HG02763 (cell line): ENCODE results near the gene BTF3.
"Not testable (repeated sequence)": the region's sequence is repeated elsewhere in the genome, so short reads cannot be mapped to it uniquely, and the experiment has no call there.

ENCODE experiments used
- ATAC-seq: cut with Tn5 transposase; IDR thresholded peaks from one replicate; pipeline ENCODE4 v1.9.1; 2021; ENCODE audit warnings: mild to moderate bottlenecking, moderate library complexity; ENCODE audit not compliant: unreplicated experiment

Gene BTF3

DNA sequence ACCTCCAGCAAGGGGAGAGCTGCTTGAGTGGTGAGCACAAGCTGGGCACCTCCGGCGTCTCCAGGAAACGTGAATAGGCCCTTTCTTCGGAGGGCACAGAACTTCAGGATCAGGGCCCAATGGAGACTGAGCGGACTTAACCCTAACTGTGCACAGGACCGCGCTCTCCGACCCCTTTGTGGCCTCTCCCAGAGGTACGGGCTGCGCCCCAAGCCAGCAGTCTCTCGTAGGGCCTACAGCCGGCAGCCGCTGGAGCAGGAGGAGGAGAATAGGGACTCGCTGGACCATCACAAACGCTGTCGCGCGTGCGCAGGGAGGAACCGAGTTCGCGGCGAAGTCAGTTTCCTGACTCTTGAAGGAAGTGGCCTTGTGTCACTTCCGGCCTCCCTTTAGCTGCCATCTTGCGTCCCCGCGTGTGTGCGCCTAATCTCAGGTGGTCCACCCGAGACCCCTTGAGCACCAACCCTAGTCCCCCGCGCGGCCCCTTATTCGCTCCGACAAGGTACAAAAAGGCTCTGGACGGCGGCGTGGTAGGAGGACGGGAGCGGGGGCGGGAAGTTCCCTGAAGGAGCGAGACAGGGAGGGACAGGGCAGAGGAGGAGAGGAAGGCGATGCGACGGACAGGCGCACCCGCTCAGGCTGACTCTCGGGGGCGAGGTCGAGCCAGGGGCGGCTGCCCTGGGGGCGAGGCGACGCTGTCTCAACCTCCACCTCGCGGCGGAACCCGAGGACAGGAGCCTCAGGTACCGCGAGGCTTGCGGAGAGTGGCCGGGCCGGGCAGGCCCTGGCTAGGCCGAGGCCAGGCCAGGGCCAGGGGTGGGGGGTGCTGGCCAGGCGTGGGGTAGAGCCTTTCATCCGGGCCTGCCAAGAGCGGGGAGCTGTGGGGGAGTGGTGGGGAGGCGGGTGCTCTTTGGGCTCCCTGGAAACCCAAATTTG lies at the start of gene BTF3:
TSS of gene BTF3 (plus strand) at position 386 of the 936 bp plus-strand sequence. CDS start at position 612, 226 bp downstream.
- peak; percentile 98 for ATAC-seq

DNA sequence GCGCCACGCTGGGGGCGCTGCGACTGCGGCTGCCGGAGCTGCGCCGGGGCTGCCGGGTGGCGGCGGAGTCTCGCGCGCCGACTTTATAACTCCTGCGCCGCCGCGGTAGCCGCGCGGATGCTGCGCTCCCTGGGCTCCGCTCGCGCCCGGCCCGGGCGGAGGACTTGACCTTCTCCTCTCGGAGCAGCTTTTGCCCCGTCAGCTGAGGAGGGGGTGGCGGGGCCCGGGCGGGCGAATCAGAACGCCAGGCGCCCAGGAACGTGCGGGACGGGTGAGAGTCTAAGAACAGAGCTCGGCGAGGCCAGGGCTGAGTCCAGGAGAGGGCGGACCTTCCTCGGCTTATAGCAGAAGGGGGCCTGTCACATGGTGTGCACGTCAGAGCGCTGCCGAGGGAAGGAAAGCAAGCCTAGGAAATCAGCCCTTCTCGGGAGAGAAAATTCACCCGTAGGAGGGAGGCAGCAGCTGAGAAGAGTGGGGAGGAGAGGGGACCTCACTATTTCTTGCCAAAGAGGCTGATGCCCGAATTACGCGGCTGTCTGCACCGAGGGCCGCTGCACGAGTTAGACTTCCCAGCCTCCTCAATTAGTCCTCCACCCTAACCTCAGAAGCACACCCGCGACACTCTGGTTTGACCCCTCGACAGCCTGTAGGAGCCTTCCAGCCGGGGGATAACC lies 49.6 kb upstream of the BTF3 start, which contains the start of gene FOXD1:
TSS of gene FOXD1 (minus strand) at position 315 of the 674 bp plus-strand sequence. CDS start 415 bp downstream, outside the sequence.
- no peak for ATAC-seq

DNA sequence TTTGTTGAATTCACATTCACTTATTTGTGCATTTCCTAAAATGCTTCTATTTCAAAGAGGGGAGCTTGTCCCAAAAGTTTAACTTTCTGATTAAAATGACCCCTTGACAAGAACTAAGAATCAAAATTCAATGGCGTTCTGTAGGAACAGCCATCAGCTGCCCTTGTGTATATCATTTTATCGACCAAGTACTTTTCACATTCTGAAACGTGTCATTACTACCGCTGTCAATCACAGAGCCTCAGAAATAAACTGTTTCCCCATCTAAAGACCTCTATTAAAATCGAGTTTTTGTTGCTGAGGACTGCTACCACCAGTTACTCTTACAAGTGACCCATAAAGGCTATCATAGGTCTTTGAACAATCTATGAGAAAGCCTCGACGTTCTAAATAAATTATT lies 48.1 kb upstream of the BTF3 start:
- no peak for ATAC-seq

DNA sequence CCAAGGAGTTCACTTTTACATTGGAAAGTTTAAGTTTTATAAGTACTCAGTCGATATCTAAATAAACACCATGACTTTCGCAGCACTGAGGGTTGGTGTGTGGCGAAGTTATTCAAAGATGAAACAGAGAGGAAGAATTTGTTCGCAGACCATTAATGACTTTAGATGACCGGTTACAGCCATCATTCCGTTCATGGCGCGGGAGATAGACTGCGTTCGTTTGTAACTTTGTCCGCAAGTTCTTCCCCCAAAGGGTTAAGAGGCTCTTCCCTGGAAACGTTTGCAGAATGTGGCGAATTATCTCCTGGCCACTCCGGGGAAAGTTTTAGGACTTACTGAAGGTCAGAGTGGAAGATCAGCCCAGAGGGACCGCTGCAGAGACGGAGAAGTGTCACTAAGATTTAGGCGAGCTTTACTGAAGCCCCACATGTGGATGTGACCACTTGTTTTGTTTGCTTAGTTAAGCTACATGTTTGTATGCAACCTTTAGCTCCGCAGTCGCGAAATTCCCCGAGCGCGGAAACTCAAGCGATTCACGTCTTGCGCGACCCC lies 47.5 kb upstream of the BTF3 start:
- no peak for ATAC-seq

DNA sequence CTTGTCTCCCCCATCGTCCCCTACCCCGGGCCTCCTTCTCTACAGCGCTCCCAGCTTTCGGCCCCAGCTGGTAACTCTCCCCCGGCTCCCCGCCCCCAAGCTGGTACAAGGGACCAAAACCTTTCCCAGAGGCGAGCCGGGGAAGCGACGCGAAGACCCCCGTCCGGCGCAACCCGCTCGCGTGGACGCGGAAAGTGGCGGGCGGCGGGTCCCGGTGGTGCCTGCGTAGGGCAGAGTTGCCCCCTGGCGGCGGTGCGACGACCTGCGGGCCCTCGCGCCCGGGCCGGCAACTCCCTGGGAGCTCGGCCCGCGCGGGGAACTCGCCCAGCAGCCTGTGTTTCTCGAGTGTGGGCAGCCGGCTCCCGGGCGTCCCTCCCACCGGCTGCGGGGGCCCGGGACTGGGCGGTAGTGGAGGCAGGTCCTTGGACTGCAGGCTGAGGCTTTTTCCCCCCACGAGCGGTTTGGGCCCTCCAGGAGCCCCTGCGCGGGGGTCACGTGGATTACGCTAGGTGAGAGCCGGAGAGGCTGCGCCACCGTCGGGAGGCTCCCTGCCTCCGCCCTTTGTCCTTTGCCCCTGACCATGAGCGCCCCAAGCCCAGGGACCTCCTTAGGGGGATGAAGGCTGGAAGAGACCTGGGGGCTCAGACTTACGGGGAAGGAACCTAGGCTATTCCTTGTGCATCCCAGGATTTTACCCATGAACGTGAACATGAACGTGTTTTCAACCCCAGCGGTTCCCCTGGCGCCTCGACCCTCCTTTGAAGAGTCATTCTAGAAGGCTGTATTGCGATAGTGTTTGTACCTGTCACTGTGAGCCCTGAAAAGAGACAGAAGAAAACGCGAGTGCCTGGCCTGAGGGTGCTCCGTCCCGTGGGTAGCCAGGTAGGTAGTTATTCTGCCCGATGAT lies 46.8 kb upstream of the BTF3 start:
- ATAC-seq: no peak

DNA sequence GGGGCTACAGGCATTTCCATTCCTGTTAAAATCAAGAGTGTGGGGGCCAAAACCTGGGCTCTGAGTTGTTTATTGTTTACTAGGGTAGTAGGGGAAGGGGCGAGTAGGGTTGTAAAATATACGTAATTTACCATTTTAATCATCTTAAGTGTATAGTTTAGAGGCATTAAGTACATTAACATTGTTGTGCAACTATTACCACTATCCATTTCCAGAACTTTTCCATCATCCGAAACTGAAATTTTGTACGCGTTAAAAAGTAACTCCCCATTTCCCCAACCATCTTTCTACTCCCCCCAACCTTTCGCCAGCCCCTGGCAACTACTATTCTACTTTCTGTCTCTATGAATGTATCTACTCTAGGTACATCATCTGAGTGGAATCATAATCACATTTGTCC lies 46.0 kb upstream of the BTF3 start:
- no peak for ATAC-seq

DNA sequence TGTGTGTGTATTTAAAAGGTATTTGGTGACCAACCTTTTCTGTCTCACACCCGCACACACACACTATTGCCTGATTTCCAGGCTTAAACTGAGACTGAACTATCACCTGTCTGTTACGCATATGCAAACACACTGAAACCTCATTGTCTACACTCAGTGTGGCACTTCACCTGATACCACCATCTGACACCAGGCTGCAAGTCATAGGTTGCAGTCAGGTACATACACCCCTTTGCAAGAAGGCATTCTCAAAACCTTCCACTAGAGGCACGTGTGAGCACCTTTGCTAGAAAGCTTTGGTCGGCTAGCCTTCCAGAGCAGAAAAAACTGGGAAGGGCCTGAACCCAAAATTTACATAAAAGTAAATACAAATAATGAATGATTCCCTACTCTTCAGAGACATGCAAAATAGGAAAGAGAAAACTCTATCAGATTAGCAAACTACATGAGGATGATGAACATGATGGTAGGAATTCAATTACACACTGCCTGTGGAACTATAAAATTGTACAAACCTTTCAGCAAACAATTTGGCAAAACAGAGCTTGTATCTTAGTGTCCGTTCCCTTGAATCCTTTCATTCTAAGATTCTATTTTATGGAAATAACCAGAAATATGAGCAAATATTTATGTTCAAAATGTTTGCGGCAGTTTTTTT lies 43.7 kb upstream of the BTF3 start:
- ATAC-seq: no peak

DNA sequence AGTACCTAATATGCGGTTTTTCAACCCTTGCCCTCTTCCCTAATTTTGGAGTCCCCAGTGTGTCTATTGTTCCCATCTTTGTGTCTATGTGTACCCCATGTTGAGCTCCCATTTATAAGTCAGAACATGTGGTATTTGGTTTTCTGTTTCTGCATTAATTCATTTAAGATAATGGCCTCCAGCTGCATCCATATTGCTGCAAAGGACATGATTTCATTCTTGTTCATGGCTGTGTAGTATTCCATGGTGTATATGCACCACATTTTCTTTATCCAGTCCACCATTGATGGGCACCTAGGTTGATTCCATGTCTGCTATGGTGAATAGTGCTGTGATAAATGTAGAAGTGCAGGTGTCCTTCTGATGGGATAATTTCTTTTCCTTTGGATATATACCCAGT lies 41.8 kb upstream of the BTF3 start:
- not testable (repeated sequence) for ATAC-seq

DNA sequence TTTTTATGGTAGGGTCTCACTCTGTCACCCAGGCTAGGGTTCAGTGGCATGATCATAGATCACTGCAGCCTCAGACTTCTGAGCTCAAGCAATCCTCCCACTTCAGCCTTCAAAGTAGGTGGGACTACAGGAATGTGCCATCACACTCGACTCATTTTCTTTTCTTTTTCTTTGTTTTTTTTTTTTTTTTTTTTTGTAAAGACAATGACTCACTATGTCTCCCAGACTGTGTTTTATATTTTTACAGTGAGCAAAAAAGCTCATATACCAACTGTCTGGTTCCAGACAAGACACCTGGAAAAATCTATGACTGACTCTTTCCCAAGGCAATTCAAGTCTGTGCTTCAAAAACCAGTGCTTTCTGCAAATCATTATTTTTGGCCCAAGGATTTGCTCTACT lies 38.9 kb upstream of the BTF3 start:
- no peak for ATAC-seq

DNA sequence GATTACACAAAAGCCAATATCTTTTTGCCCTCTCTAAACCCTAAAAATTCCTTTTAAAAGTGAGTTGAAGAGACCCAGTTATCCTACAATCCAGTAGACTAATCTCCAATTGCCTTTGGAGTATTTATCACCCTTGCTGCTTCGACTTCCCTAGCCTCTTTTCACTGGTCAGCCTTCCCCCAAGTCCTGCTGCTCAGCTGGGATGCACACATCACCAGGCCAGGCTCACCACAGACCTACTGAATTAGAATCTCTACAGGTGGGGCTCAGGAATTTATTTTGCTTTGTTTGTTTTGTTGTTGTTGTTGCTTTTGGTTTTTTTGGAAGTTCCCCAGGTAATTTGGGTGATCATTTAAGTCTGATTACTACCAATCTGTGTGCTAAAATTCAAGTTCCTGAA lies 38.1 kb upstream of the BTF3 start:
- no peak for ATAC-seq

DNA sequence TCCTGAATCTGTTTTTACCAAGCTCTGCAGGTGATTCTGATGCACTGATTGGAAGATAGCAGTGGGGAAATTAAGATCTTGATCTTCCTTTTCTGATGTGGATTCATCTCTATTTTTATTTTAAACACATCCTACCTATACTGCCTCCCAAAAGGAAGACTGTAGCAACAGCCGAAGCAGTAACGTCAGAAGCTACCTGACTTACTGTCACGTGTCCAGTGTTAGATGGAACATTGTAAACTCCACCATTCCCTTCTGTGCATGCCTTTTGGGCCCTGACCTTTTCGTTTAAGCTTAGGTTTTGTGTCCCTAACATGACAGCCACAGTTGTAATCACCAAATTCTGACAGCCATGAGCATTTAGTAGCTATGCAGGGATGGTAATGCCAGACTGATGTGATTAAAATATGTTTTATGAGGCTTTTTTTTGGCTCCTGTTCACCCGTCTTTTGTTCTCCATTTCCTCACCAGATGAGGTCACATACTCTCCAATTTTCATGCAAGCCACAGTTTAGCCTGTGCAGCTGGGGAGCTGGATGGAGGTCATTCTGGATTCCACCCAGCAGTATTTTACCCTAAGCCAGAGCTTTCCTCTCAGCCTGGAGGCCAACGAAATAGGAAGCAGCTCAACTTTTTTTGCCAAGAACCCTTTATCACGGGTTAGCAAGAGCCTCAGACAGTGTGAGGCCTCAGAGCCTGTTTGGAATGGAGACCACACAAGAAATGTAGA lies 34.1 kb upstream of the BTF3 start:
- no peak for ATAC-seq

DNA sequence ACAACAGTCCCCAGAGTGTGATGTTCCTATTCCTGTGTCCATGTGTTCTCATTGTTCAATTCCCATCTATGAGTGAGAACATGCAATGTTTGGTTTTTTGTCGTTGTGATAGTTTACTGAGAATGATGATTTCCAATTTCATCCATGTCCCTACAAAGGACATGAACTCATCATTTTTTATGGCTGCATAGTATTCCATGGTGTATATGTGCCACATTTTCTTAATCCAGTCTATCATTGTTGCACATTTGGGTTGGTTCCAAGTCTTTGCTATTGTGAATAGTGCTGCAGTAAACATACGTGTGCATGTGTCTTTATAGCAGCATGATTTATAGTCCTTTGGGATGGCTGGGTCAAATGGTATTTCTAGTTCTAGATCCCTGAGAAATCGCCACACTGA lies 29.6 kb upstream of the BTF3 start:
- ATAC-seq: not testable (repeated sequence)

DNA sequence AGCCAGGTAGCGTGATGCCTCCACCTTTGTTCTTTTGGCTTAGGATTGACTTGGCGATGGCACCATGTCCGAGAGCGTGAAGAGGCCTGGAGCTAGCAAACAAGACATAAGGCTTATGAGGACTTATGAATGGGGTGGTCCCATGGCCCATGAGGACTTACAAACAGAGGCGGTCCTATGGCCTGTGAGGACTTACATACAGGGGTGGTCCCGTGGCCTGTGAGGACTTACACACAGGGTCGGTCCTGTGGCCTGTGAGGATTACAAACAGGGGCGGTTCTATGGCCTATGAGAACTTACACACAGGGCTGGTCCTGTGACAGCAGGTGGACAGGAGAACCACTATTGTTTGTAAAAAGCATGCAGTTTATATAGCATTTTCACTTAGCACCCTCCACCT lies 28.4 kb upstream of the BTF3 start:
- no peak for ATAC-seq

DNA sequence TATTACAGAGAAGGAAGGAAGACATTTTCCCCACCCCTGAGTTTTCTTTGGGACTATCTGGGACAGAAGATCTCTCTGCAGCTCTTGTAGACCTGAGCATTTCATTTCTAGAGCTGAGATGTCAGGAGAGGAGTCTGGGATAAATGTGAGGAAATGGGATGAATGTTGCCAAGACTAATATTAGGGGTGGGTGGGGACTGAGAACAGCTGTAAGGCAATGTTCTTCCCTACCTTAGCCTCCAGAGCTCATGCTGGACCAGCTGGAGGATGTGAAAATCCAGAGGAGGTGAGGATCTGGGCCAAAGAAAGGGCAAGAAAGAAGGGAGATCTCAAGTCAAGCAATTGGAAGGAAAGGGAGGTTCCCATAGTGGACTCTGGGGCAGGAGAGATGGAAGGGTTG lies 26.6 kb upstream of the BTF3 start:
- ATAC-seq: no peak

DNA sequence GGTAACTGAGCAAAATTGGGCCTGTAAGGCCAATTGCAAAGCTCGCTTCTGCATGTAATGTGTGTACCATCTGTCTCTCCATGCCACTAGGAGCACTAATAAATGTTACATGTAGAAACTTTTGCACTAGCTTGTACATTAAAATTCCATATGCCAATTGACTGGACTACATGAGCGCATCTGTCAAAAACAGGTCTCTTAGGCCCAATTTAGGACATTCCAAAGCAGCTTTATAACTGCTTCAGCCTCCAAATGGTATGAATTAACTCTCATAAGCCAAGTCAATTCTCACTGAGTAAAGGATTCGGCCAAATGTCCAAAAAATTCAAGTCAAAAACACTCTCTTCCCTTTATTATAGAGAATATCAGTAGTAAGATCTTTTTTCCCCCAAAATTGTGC lies 26.1 kb upstream of the BTF3 start:
- ATAC-seq: no peak

DNA sequence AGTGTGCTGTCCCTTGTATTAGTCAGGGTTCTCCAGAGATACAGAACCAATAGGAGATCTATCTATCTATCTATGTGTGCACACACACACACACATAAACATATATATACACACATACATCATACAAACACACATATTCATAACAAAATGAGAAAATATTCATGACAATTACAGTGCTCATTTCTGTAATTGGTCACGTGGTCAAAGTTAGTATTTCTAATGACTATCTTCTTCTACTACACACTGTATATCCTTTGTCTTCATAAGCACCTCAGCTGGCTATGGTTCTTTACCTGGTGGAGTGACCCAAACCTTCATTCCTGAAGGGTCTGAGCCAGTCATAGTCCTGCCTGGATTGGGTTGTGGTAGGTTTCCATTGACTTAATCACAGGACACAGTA lies 17.7 kb upstream of the BTF3 start:
- ATAC-seq: no peak

DNA sequence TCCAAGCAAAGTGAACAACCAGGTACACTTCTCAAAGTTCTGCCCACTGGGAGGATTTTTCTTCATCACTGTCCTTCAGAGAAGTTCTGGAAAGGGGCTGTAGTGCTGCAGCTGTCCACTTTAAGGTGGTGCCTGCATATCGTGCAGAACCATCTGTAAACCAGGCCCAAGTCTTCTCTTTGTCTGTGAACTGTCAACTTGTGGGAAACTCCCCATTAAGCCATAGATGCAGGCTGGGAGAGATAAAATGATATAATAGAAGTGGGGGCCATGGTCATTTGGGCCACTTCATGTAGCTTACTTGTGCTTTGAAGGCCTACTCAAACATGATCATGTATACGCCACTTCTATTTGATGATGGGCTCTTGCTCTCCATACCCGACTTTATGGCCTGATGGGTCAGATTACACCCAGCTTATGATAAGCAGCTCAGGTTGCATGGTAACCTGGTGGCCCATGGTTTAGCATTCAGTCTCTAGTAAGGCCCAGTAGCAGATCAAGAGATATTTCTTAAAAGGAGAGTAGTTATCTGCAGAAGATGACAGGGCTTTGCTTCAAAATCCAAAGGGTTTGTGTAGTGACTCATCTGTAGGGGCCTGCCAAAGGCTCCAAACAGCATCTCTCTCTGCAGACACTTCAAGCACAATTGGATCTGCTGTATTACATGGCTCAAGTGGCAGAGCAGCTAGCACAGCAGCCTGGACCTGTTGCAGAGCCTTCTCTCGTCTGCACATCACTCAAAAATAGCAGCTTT lies 15.7 kb upstream of the BTF3 start:
- ATAC-seq: no peak

DNA sequence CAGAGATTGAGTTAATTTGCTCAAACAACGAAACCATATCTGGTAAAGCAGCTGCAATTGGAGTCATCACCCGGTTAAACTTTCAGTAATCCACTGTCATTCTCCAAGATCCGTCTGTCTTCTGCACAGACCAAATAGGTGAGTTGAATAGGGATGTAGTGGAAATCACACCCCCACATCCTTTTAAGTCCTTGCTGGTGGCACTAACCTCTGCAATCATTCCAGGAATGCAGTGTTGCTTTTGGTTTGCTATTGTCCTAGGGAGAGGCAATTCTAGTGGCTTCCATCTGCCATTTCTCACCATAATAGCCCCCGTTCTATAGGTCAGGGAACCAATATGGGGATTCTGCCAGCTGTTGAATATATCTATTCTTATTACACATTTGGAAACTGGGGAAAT lies 14.6 kb upstream of the BTF3 start:
- ATAC-seq: no peak

DNA sequence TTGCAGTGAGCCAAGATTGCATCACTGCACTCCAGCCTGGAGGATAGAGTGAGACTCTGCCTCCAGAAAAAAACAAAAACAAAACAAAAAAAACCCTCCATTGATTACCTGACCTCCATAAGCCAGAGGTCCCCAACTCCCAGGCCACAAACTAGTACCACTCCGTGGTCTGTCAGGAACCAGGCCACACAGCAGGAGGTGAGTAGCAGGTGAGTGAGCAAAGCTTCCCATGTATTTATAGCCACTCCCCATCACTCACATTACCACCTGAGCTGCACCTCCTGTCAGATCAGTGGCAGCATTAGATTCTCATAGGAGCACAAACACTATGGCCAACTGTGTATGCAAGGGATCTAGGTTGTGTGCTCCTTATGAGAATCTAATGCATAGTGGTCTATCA lies 13.7 kb upstream of the BTF3 start:
- ATAC-seq: no peak
